SK-N-MC (cell line): Measurements from ENCODE around the gene CADPS.

Source experiments
- EZH2 ChIP-seq: fragments of 200-600 bp; sonication (generic); IDR thresholded peaks from one replicate; pipeline ENCODE4 v1.6.1; 2017; ENCODE audit warnings: antibody characterized with exemption
- FOXP2 ChIP-seq: optimal IDR thresholded peaks from 2 replicates; pipeline ENCODE3; 2011; ENCODE audit warnings: mild to moderate bottlenecking, moderate library complexity; ENCODE audit not compliant: insufficient read depth; ENCODE audit errors: extremely low read length, control extremely low read depth
- POLR2AphosphoS5 ChIP-seq: IDR thresholded peaks from 2 replicates; pipeline ENCODE4 v1.6.1; 2012; ENCODE audit warnings: mild to moderate bottlenecking, low read depth, low read length, borderline replicate concordance

GRCh38 chr3:62539762-62540161 lies 335.5 kb downstream of the CADPS start:
- TF ChIP-seq POLR2AphosphoS5: no peak
- no peak for TF ChIP-seq EZH2
- no peak for TF ChIP-seq FOXP2
